ENCODE measurements around the gene AGXT2. TPM values are rescaled to one million over a fixed set of nuclear protein-coding genes. Genes with fewer than 3 reads are reported as not detected.

The AGXT2 gene
- total RNA-seq, 1 experiment from 2014 or later: not detected

DNA sequence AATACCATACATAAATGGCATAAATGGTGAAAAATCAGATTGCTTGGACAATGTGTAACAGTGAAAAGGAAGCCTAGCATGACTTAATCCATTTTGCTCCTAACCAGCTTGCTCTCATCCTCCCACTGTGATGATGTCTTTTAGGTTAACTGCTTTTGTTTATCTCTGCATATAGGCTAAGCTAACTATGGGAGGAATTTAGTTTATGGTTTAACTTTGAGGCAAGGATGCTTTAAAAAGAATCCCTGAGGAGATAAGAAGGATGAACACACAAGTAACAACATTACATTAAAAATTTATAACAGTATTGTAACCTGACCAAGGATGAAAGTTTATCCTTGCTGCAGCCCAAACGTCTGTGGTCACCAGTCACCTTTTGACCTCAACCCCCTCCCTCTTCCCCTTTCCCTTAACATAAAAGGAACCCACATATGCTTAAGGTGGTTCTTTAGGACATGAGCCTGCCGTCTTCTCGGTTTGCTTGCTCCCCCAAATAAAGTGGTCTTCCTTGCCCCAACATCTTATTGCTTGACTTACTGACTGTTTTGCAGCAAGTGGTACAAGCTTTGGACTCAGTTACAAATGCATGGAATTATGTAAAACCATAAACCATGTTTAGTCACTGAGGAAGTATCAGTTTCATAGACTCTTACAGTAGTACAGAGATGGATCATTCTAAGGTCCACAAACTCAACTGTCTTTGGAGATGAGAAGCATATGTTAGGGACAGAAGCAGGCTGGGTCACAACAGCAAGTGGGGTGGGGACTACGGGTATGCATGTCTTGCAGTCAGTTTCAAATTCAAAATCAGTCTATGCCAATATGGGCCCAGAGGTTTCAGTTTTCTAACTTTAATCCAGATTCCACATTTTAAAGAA is 31.3 kb downstream of the AGXT2 start:
- no peak for DNase-seq (ENCODE audit: low spot score)

GRCh38 chr5:35015063-35015462 is 32.7 kb downstream of the AGXT2 start:
- no peak for DNase-seq (ENCODE audit: low spot score)

GRCh38 chr5:35012796-35013195 is 35.0 kb downstream of the AGXT2 start:
- no peak for DNase-seq (ENCODE audit: low spot score)

GRCh38 chr5:35012365-35012764 is 35.4 kb downstream of the AGXT2 start:
- DNase-seq (ENCODE audit: low spot score): no peak

GRCh38 chr5:35010676-35011075 is 37.1 kb downstream of the AGXT2 start:
- no peak for DNase-seq (ENCODE audit: low spot score)

DNA sequence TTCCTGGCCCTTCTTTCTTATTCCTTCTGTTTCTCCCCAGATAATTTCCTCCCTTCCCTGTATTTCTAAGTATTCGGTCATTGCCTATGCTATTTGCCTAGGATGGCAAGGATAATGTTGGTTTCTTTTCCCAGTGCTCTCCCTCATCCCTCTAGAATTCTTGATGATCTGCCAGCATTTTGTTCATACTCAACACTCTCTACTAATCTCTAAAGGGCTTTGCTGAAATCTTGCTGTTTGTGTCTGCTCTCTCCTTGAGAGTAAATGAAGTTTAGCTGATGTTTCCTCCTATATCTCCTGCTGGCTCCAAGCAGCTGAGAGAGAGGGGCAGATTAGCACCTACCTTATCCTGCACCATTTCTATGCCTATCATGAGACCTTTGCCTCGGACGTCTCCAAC is 38.1 kb downstream of the AGXT2 start:
- no peak for DNase-seq (ENCODE audit: low spot score)

- DNase-seq (ENCODE audit: low spot score): no peak
Measured at GRCh38 chr5:35009019-35009418, 38.7 kb downstream of the AGXT2 start.

DNA sequence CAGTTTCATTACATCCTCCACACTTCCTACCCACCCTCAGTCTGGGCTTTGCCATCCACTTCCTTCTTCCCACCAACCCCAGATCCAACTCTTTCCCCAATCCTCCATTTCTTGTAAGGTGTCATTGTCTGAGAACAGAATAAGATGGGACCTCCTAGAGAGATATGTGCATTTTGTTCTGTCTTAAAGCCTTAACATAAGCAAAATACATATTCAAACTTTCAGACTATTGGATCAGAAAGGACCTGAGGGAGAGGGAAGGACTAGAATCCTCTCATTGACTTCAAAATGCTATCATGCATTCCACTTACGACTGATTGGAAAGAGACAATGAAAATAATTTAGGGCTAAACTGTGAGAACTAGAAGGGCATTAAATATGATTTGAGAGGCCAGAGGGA is 43.0 kb downstream of the AGXT2 start:
- no peak for DNase-seq (ENCODE audit: low spot score)

GRCh38 chr5:35004200-35004599 is 43.5 kb downstream of the AGXT2 start:
- no peak for DNase-seq (ENCODE audit: low spot score)

DNA sequence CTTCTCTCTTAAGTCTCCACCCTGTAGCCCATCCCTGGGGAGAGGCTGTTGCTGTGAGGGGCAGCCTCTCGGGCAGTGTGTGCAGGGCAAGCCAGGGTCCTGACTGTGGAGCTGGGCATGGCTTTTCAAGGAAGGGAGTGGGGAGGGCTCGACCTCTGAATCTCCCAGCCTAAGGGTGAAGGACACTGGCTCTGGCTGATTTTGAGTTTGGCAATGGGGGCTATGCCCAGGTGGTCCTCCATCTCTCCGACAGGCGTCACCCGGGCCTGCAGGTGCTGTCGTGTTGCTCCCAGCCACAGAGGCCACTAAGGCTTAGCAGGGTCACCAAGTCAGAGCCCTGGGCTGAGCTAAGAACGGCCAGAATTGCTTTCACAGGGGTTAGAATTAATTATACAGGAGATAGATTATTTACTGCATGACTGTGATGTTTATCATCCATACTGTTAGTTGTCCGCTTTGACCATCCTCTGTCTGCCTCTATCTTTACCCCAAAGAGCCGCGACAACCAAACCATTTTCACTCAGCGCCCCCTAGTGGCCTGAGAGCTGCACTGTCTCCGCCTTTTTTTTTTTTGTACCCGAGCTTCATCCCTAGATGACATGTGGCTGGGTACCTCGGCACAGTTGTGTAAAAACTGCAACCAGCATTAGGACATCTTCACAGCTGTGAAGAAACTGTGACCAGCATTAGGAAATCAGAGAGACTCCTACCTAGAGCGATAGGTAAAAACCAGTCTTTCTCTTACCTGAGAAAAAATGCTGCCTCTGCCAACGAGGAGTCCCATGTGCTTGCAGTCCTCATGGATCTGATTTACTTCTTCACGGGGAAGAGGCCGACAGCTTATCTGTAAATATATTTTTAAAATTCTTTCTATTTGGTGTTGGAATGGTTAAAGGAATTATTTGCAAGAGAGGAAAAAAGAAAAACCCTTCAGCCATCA is 44.5 kb downstream of the AGXT2 start:
- DNase-seq (ENCODE audit: low spot score): peak; percentile 88

GRCh38 chr5:35002459-35002858 is 45.3 kb downstream of the AGXT2 start:
- DNase-seq (ENCODE audit: low spot score): no peak

- no peak for DNase-seq (ENCODE audit: low spot score)
Measured at GRCh38 chr5:35001842-35002241, 45.9 kb downstream of the AGXT2 start.

DNA sequence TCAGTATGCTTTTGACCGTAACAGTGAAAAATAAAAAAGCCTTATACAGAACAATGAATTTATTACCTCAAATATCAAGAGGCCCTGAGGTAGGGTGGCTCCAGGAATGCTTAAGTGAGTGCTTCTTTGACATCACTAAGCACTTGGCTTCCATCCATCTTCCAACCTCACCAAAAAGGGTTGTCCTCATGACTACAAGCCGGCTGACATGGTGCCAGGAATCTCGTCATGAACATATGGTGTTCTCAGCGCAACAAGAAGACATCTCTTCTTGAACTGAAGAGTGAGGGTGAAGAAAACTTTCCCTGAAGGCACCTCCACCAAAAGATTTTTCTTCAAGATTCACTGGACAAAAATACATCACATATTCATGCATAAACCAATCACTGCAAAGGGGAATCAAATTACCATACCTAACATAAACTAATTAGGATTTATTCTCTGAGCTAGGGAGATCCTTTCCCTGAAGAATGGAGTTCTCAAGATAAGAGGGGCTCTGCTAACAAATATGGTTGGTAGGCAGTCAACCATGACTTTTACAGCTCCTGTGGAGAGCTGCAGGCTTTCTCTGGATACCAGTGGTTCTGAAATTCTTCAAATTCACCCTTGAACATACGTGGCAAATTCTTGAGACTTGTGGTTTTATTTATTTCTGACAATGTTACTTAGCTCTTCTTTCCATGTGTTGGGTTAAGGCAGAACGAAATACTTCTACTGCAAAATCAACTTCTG is 49.5 kb downstream of the AGXT2 start:
- DNase-seq (ENCODE audit: low spot score): no peak

DNA sequence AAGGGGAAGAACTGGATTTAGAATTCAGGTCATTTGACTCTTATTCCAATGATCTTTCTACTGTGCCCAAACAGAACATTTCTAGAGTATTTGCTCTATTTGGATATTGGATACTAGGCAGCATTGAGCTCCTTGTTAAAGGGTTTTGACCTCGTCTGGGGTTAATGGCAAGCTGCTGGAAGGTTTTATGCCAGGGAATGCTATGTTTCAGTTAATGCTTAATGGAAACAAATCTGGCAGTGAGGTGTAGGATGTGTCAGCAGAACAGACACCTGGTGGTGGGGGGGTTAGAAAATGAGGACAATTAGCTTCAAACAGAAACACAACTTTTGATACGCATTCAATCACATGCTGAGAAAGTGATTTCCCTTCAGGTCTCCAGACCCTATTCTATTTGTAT is 51.5 kb downstream of the AGXT2 start:
- no peak for DNase-seq (ENCODE audit: low spot score)

DNA sequence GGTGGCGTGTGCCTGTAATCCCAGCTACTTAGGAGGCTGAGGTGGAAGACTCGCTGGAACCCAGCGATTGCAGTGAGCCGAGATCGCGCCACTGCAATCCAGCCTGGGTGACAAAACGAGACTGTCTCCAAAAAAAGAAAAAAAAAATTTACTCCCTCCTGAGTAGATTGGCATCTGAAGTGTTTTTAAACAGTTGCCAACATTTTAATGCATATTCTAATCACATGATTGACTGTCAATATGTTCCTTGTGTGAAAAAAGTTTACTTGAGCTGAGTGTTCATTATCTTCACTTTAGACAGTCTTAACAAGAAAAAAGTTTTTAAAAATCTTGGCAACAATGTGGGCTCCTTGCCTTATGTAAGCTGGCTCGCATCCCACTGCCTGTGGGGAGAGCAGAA is 53.8 kb downstream of the AGXT2 start:
- no peak for DNase-seq (ENCODE audit: low spot score)

DNA sequence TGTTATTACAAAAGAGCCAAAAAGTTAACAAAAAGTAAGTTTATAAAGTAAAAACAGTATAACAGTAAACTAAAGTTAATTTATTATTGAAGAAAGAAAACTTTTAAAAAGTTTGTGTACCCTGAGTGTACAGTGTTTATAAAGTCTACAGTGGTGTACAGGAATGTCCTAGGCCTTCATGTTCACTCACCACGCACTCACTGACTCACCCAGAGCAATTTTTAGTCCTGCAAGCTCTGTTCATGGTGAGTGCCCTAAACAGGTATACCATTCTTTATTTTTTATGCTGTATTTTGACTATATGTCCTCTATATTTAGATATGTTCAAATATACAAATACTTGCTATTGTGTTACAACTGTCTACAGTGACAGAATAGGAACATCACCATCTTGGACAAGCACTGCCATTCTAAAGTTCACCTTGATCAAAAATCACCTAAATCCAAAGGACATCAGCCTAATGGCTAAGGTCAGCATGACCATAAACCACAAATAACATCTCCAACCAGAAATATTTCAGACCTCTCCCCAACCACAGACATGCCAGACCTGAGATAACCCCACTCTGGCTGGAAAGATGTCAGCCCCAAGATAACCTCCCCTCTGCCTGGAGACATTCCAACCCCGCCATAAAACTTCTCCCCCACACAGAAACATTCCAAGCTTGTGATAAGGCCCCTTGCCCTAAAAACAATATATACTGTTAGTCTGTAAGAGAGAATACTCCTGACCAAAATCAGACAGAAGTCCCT is 56.1 kb downstream of the AGXT2 start:
- no peak for DNase-seq (ENCODE audit: low spot score)

DNA sequence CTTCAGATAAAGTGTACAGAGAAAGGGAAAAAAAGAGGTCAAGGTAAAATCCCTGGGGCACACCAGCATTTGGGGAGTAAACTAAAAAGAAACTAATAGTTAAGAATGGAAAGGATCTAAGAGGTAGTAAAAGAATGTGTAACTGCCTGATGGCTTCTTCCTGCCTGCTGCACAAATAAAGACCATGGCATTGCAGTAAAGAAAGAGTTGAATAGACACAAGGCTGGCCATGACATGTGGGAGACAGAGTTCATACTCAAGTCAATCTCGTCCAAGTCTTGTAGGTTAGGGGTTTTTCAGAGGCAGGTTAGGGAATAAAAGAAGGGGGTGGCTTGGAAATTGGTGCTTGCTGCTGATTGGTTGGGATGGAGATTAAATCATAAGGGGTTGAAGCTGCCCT is 60.8 kb downstream of the AGXT2 start:
- no peak for DNase-seq (ENCODE audit: low spot score)

DNA sequence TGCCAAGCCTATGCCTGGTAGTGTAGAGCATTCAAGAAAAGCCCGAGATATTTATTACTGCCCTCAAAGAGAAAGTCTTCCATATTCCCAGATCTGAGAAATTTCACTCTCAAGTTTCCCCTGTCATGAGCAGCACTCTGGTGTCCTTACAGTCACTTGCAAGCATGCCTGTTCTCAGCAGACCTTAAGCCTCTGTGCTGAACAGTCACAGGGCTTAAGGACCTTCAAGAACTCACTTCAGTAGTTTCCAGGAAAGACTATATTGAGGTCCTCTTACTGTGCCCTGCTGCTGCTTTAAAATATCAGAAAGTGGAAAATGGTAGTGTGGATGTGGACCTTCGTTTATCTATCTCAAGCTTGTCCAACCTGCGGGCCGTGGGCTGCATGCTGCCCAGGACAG is 64.9 kb downstream of the AGXT2 start:
- DNase-seq (ENCODE audit: low spot score): no peak

DNA sequence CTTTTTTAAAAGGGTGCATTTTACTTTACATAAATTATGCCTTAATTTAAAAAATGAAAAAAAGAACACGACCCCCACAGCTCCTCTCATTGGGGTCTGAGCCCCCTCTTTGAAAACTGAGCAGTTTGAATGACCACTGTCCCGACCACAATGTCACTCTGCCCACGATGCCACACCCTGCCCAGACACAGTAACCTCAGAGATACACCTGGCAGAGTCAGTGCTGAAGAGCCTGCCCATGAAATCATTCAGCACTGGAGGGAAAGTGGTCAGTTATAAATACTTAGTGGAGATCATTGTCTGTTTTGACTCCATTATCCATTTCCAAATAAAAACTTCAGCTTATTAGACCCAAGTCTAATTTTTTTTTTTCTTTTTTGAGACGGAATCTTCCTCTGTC is 69.1 kb downstream of the AGXT2 start:
- DNase-seq (ENCODE audit: low spot score): no peak

DNA sequence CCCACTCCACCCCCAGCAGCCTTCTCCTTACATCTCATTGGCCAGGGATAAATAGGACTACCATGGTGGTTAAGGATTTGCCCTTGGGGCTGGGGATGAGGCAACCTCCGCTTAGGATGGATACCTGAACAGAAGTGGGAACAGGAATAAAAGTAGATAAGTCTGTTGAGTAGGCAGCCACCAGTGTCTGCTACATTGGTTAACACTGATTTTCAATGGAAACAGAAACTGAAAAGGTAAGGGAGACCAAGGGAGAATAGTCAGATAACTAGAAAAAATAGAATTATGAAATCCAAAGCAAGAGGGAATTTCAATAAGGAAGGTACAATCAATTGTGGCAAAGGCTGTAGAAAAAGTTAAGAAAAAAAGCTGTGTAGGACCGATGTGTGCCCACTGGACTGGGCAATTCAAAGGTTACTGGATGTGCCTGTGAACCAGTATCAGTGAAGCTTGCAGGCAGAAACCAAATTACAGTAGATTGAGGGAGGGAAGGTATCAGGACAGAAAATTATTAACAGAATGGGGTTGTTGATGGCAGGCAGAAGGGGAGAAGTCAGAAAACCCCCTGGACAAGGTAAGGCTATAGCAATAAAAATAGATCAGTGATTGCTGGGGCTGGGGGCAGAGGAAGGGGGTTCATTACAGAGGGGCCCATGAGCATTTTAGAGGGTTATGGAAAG is 69.7 kb downstream of the AGXT2 start:
- no peak for DNase-seq (ENCODE audit: low spot score)

GRCh38 chr5:34976347-34976746 is 71.4 kb downstream of the AGXT2 start:
- no peak for DNase-seq (ENCODE audit: low spot score)

Measured in HT-29 (cell line).